ENCODE results near the gene PER2.

Gene PER2

GRCh38 chr2:238286551-238286950 lies 1.9 kb downstream of the PER2 start:
- Histone ChIP-seq H3K4me2 (ENCODE audit: low read length) (no peak overlapping the region), H3K4me3 (ENCODE audit: low read length) (no peak overlapping the region), H3K79me2 (ENCODE audit: control insufficient read depth, low read length) (peaks cover 67% of the 10 kb centered on the region), H3K4me1 (ENCODE audit: control insufficient read depth, low read length) (peaks cover 35% of the 10 kb centered on the region), H3F3A (ENCODE audit: control insufficient read depth, insufficient read depth) (no peaks in the 10 kb centered on the region; the same call in 1 of the 2 replicates), H4K20me1 (ENCODE audit: control insufficient read depth, insufficient read depth, low read depth, low read length) (peaks cover 5% of the 10 kb centered on the region; the same call in 1 of the 2 replicates), H3K36me3 (ENCODE audit: control insufficient read depth, low read length) (0 out of 2 replicates have a peak, but pooled peaks cover 4% of the 10 kb centered on the region), H3K27ac (ENCODE audit: low read depth, low read length) (no peak overlapping the region), H3K9me3 (ENCODE audit: control insufficient read depth, insufficient read depth, low read length) (no peaks in the 10 kb centered on the region), H3K27me3 (ENCODE audit: control insufficient read depth, low read length) (no peaks in the 10 kb centered on the region), H3K9me2 (replicated peaks; ENCODE audit: control insufficient read depth, low read length) (no peaks in the 10 kb centered on the region)
- TF ChIP-seq EZH2phosphoT487 (IDR thresholded peaks at IDR 0.05; ENCODE audit: borderline replicate concordance, low read length) = no peak
- no peak for TF ChIP-seq CTCF (IDR thresholded peaks at IDR 0.05; ENCODE audit: low read depth, low read length, poor library complexity, severe bottlenecking)

GRCh38 chr2:238286095-238286494 lies 2.3 kb downstream of the PER2 start:
- peaks cover 71% of the 10 kb centered on the region for H3K79me2 ChIP-seq (ENCODE audit: control insufficient read depth, low read length)
- H3K4me2 ChIP-seq (ENCODE audit: low read length) = no peak overlapping the region

GRCh38 chr2:238285653-238286082 lies 2.7 kb downstream of the PER2 start:
- Histone ChIP-seq H3K4me1 (ENCODE audit: control insufficient read depth, low read length) (peaks cover 35% of the 10 kb centered on the region), H3F3A (ENCODE audit: control insufficient read depth, insufficient read depth) (no peaks in the 10 kb centered on the region; the same call in 1 of the 2 replicates), H4K20me1 (ENCODE audit: control insufficient read depth, insufficient read depth, low read depth, low read length) (peaks cover 5% of the 10 kb centered on the region; the same call in 1 of the 2 replicates), H3K36me3 (ENCODE audit: control insufficient read depth, low read length) (0 out of 2 replicates have a peak, but pooled peaks cover 4% of the 10 kb centered on the region), H3K27ac (ENCODE audit: low read depth, low read length) (no peak overlapping the region), H3K27me3 (ENCODE audit: control insufficient read depth, low read length) (no peaks in the 10 kb centered on the region), H3K9me3 (ENCODE audit: control insufficient read depth, insufficient read depth, low read length) (no peaks in the 10 kb centered on the region), H3K4me2 (ENCODE audit: low read length) (no peak overlapping the region), H3K79me2 (ENCODE audit: control insufficient read depth, low read length) (peaks cover 73% of the 10 kb centered on the region), H3K9me2 (replicated peaks; ENCODE audit: control insufficient read depth, low read length) (no peaks in the 10 kb centered on the region), H3K4me3 (ENCODE audit: low read length) (no peak overlapping the region)
- TF ChIP-seq CTCF (IDR thresholded peaks at IDR 0.05; ENCODE audit: low read depth, low read length, poor library complexity, severe bottlenecking) (no peak), EZH2phosphoT487 (IDR thresholded peaks at IDR 0.05; ENCODE audit: borderline replicate concordance, low read length) (no peak)

More at GRCh38 chr2:238286095-238286494, 2.3 kb downstream of the PER2 start:
- Histone ChIP-seq H3F3A (ENCODE audit: control insufficient read depth, insufficient read depth) (no peaks in the 10 kb centered on the region; the same call in 1 of the 2 replicates), H3K27ac (ENCODE audit: low read depth, low read length) (no peak overlapping the region), H3K9me2 (replicated peaks; ENCODE audit: control insufficient read depth, low read length) (no peaks in the 10 kb centered on the region), H3K4me1 (ENCODE audit: control insufficient read depth, low read length) (peaks cover 35% of the 10 kb centered on the region), H3K9me3 (ENCODE audit: control insufficient read depth, insufficient read depth, low read length) (no peaks in the 10 kb centered on the region), H3K4me3 (ENCODE audit: low read length) (no peak overlapping the region), H3K27me3 (ENCODE audit: control insufficient read depth, low read length) (no peaks in the 10 kb centered on the region), H3K36me3 (ENCODE audit: control insufficient read depth, low read length) (0 out of 2 replicates have a peak, but pooled peaks cover 4% of the 10 kb centered on the region), H4K20me1 (ENCODE audit: control insufficient read depth, insufficient read depth, low read depth, low read length) (peaks cover 5% of the 10 kb centered on the region; the same call in 1 of the 2 replicates)
- TF ChIP-seq CTCF (IDR thresholded peaks at IDR 0.05; ENCODE audit: low read depth, low read length, poor library complexity, severe bottlenecking) (no peak), EZH2phosphoT487 (IDR thresholded peaks at IDR 0.05; ENCODE audit: borderline replicate concordance, low read length) (no peak)
